Activated CD4-positive, alpha-beta T cell treated with anti-CD3 and anti-CD28 coated beads, Interleukin-2, amount 10 ng/mL, durations not matched to agents 24 days and 14 days (primary cell): ENCODE results near the gene PSMB8. TPM values are rescaled to one million over a fixed set of nuclear protein-coding genes. Genes with fewer than 3 reads are reported as not detected.

Experiments used
- DNase-seq: peaks from one replicate; pipeline ENCODE4 v3.0.0; 2022
- H3K27ac Mint-ChIP-seq: one replicate; pipeline ENCODE4 v1.8.0; 2022; ENCODE audit warnings: mild to moderate bottlenecking, mixed read lengths
- H3K27me3 Mint-ChIP-seq: one replicate; pipeline ENCODE4 v1.8.0; 2022; ENCODE audit warnings: mixed read lengths
- H3K36me3 Mint-ChIP-seq: one replicate; pipeline ENCODE4 v1.8.0; 2022; ENCODE audit warnings: low read depth, mild to moderate bottlenecking, mixed read lengths
- H3K4me1 Mint-ChIP-seq: one replicate; pipeline ENCODE4 v1.8.0; 2021; ENCODE audit warnings: mixed read lengths
- H3K4me3 Mint-ChIP-seq: one replicate; pipeline ENCODE4 v1.8.0; 2022; ENCODE audit warnings: mild to moderate bottlenecking, moderate library complexity, mixed read lengths
- H3K9me3 Mint-ChIP-seq: one replicate; pipeline ENCODE4 v1.8.0; 2021; ENCODE audit warnings: mixed read lengths
- intact Hi-C: fragments of 100-400 bp; cut with micrococcal nuclease; formaldehyde crosslinking; loops from one replicate; pipeline ENCODE4 v1.15.1; 2023
- total RNA-seq: library from RNA; stranded (reverse); gene quantifications from 2 replicates; pipeline ENCODE4 v1.2.3, GENCODE V29; 2022

PSMB8 gene
- total RNA-seq, 1 donor from 2014 or later: 342 TPM

DNA sequence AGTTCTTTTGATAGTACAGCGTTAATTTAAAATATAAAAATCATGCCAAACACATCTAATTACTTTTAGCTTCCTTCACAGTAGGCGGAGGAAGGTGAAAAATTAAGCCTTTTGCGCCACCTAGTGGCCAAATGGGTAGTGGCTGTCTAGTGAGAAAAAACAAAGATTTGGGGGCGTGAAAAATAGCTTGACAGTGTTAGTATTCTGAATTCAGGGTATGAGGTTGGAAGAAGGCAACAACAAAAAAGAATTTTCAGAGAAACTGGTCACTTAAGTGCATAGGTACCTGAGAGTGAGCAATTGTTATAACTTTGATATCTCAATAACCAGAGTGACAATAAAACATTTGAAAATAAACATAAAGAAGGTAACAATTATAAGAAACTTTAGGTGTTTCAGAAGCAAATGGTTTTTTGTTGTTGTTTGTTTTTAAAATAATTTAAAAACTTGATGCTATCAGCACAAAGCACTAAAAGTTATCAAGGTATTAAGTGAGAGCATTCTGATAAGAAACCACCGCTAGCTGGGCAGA, 24.5 kb upstream of the PSMB8 start:
- Mint-ChIP-seq H3K4me3 (no peak overlapping the region), H3K36me3 (peaks cover 16% of the 10 kb centered on the region), H3K4me1 (peaks cover 31% of the 10 kb centered on the region), H3K27ac (no peak overlapping the region), H3K9me3 (no peaks in the 10 kb centered on the region), H3K27me3 (peaks cover 2% of the 10 kb centered on the region)
- intact Hi-C loops: loop anchor here (1.0 to 5.0 kb wide), 5 partner anchors 14 to 454 kb away; partner anchors contain the start of genes PSMB9 and TAP2
- DNase-seq: peak; percentile 95

DNA sequence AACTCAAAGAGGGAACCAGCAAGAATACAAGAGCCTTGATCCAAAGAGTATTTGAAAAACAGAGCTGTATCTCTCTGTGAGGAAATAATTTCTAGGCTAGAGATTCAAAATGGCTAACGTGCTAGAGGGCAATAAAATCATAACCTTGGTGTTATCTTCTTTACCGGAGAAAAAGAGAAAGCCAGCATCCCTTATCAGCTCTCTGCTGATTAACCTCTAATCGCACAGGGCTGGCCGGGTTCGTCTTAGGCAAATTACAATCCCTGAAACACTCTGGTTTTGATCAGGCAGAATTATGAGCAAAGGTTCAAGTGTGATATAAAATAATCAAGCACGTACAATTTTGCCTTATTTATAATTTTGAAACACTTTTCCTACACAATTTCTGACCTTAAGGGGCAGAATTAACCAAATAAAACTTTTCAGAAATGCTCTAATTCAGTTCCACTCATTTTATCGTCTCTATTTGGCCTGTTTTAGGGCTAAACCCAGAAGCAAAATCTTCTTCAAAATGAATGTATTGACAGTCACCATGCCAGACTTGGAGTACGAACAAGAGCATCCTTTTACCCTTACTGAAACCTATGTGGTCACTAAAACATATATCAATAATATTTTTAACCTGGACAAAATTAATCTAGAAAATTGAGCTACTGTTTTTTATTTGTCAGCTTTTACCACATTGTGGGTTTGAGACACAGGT, 23.9 kb upstream of the PSMB8 start:
- intact Hi-C loops: loop anchor here (1.0 to 5.0 kb wide), 5 partner anchors 13 to 453 kb away; partner anchors contain the start of genes PSMB9 and TAP2
- H3K4me3 Mint-ChIP-seq: peak overlapping the region; percentile 18

DNA sequence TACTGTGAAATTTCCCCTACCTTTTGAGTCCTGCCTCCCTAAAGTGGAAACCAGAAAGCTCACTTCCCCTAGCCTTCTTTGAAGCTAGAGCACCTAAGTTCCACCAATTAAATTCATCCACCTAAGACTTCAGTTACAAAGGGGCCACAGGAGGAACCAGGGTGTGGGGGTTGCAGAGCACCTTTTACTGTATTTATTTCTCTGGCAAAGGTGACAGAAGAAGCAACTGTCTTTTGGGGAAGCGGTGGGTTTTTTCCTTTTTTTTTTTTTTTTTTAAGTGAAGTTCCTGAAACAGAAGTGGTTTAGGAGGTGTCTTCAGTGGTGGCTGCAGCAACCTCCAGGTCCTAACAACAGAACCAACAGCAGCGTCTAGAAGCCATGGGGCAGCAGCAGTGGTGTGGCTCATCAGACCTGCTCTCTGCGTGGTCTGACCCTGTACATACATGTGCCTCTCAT, 23.2 kb upstream of the PSMB8 start:
- Mint-ChIP-seq H3K36me3 (peaks cover 20% of the 10 kb centered on the region), H3K27ac (peak overlapping the region; percentile 84), H3K27me3 (peaks cover 2% of the 10 kb centered on the region), H3K4me3 (peak overlapping the region; percentile 18), H3K4me1 (peaks cover 31% of the 10 kb centered on the region), H3K9me3 (no peaks in the 10 kb centered on the region)
- DNase-seq: peak; percentile 66
- intact Hi-C loops: loop anchor here (5.0 kb wide), 1 partner anchor 40 kb away; no protein-coding TSS in a partner anchor

More for the DNA sequence above, 23.9 kb upstream of the PSMB8 start:
- DNase-seq: peak; percentile 34
- peaks cover 21% of the 10 kb centered on the region for H3K36me3 Mint-ChIP-seq
- H3K4me1 Mint-ChIP-seq: peaks cover 31% of the 10 kb centered on the region
- peaks cover 2% of the 10 kb centered on the region for H3K27me3 Mint-ChIP-seq
- H3K9me3 Mint-ChIP-seq: no peaks in the 10 kb centered on the region
- peak overlapping the region; percentile 84 for H3K27ac Mint-ChIP-seq

DNA sequence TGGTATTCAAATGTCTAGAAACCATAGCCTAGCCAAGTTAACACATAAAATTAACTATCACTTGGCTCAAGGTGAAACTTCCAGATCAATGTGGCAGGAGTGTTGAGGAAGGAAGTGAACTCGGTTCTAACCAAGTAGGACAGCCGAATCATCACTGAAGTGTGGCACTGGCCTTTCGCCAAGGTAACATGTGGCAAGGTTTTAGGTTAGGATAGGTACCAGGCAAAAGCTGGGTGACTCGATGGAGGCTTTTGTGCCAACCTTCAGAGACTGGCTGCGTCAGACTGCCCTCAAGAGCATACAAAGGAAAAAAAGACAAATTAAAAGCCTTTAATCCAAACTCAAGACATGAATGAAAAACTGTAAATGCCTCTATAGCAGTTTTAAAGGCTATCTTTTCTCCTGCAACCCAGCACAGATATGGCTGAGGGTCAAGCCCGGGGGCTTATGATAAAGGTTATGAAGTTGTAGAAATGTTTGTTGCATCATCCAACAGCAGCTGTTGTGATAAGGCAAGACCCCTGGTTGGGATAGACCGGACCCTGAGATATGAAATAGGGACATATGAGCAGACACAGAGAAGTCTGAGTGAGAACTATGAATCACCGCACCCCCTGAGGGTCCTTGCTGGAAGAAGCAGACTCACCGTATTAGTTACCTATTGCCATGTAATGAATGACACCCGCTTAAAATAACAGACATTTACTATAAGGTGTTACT, 22.0 kb upstream of the PSMB8 start:
- no peak overlapping the region for H3K4me3 Mint-ChIP-seq
- H3K9me3 Mint-ChIP-seq: no peaks in the 10 kb centered on the region
- intact Hi-C loops: loop anchor here (5.0 kb wide), 1 partner anchor 39 kb away; no protein-coding TSS in a partner anchor
- H3K27ac Mint-ChIP-seq: peak overlapping the region; percentile 68
- peak; percentile 57 for DNase-seq
- no peaks in the 10 kb centered on the region for H3K27me3 Mint-ChIP-seq
- H3K36me3 Mint-ChIP-seq: peaks cover 27% of the 10 kb centered on the region
- H3K4me1 Mint-ChIP-seq: peaks cover 27% of the 10 kb centered on the region

DNA sequence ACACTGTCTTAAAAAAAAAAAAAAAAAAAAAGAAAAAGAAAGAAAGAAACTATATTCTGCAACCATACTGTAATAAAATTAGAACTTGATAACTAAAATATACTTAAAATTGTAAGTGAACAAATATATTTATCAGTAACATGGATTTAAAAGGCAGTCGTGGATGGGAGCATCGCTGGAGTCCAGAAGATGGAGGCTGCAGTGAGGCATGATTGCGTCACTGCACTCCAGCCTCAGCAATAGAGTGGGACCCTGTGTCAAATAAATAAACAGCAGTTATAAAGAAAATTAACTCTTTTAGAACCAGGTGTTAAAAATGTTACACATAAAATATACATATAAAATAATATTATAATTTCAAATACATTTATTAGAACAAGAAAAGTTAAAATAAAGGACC, 18.9 kb upstream of the PSMB8 start:
- H3K27ac Mint-ChIP-seq: no peak overlapping the region
- H3K4me3 Mint-ChIP-seq: no peak overlapping the region
- no peaks in the 10 kb centered on the region for H3K27me3 Mint-ChIP-seq
- H3K4me1 Mint-ChIP-seq: peaks cover 39% of the 10 kb centered on the region
- H3K36me3 Mint-ChIP-seq: peaks cover 50% of the 10 kb centered on the region
- H3K9me3 Mint-ChIP-seq: no peaks in the 10 kb centered on the region
- no peak for DNase-seq
- intact Hi-C loops: no loop called here

DNA sequence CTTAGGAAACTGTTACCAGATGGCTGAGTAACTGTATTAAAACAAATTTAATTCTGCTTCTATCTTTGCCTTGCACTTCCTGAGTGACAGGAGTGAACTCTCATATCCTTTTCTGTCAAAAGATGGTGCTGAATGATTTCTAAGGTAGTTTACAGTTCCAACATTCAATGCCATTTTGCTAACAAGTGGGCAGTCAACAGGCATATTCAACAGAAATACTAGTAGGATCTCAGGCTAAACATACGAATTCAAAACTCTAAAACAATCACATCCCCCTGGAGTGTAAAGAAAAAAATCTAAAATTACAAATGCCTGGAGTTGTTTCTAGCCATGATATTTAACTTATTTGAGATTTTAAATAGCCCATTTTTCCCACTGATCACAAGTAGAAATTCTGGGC, 16.8 kb upstream of the PSMB8 start:
- H3K27ac Mint-ChIP-seq: peak overlapping the region; percentile 3
- no peak for DNase-seq
- H3K36me3 Mint-ChIP-seq: peaks cover 64% of the 10 kb centered on the region
- no peak overlapping the region for H3K4me3 Mint-ChIP-seq
- peaks cover 42% of the 10 kb centered on the region for H3K4me1 Mint-ChIP-seq
- H3K9me3 Mint-ChIP-seq: no peaks in the 10 kb centered on the region
- intact Hi-C loops: no loop called here
- no peaks in the 10 kb centered on the region for H3K27me3 Mint-ChIP-seq

DNA sequence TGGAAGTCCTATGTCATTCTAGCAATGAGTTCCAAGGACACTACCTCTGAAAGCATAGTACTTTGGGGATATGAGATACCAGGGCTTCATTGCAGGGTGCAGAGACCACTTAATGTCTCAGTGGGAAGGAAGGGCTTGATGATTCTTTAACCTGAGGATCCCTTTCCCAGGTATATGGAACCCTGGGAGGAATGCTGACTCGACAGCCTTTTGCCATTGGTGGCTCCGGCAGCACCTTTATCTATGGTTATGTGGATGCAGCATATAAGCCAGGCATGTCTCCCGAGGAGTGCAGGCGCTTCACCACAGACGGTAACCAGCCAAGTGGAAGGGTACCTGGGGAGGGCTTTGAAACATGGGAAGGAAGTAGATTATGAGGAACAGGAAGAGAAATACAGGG, 14.3 kb upstream of the PSMB8 start:
- Mint-ChIP-seq H3K27ac (peak overlapping the region; percentile 69), H3K4me3 (peak overlapping the region; percentile 50)

DNA sequence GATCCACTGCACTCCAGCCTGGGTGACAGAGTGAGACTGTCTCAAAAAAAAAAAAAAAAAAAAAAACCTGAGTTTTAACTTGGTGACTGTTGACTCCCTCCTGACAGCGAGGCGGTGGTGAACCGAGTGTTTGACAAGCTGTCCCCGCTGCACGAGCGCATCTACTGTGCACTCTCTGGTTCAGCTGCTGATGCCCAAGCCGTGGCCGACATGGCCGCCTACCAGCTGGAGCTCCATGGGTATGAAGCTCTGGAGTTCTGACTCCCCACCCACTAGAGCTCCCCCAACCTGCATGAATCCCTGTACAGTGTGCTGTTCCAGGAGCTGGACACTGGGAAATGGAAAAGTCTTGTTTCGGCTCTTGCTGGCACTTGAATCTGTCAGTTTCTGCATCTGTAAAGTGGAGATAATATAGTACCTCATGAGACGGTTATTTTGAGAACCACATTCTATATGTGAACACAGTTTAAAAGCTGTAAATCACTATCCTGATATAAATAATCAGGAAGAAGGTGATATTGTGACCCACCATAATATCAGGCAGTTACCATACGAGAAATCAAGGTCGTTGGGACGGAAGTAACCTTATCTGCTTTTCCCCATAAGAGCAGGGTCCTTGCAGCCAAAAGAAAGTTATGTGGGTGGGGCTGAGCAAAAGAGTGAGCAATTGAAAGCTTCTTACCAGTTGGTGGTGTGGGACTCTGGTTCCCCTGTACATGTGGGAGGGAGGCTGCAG, 13.5 kb upstream of the PSMB8 start:
- H3K4me3 Mint-ChIP-seq: peak overlapping the region; percentile 50
- intact Hi-C loops: loop anchor here (10.0 kb wide), 1 partner anchor 1193 kb away; the partner anchor contains the start of genes C6orf47, CSNK2B, GPANK1 and LY6G5B
- H3K27ac Mint-ChIP-seq: peak overlapping the region; percentile 69
- peaks cover 69% of the 10 kb centered on the region for H3K36me3 Mint-ChIP-seq
- H3K4me1 Mint-ChIP-seq: peaks cover 41% of the 10 kb centered on the region
- DNase-seq: peak; percentile 52
- H3K9me3 Mint-ChIP-seq: no peaks in the 10 kb centered on the region
- no peaks in the 10 kb centered on the region for H3K27me3 Mint-ChIP-seq

More for the DNA sequence above, 14.3 kb upstream of the PSMB8 start:
- no peaks in the 10 kb centered on the region for H3K9me3 Mint-ChIP-seq
- peaks cover 65% of the 10 kb centered on the region for H3K36me3 Mint-ChIP-seq
- no peaks in the 10 kb centered on the region for H3K27me3 Mint-ChIP-seq
- peak; percentile 49 for DNase-seq
- intact Hi-C loops: loop anchor here (10.0 kb wide), 1 partner anchor 1193 kb away; the partner anchor contains the start of genes C6orf47, CSNK2B, GPANK1 and LY6G5B
- H3K4me1 Mint-ChIP-seq: peaks cover 41% of the 10 kb centered on the region

DNA sequence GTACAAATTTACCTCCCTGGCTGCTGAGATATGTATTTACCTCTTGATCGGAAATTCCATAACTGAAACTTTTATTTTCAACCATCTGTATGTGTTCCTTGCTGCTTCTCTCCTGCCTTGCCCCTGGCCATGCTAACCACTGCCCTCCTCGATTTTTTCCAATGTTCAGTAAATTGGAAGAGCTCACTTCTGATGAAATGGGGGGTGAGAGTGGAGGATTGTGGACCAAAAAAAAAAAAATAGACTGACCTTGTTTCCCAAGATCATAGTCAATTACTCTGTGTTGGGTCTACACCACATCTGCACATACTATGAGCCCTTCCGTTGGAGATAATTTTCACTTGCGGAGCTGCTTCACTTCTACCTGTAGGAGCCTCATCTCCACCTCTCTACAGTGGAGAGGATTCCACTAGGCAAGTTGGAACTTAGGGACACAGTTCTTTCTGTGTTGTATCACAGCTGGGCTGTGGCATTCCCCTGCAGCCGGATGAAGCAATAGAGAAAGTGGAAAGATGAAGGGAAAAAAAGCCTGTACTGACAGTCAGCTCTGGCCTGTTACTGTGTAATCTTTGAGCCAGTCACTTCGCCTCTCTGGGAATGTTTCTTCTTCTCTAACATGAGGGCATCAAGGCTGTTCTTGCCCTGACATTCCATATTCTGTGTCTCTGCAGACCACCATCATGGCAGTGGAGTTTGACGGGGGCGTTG, 11.8 kb upstream of the PSMB8 start:
- Mint-ChIP-seq H3K36me3 (peaks cover 73% of the 10 kb centered on the region), H3K4me3 (peak overlapping the region; percentile 97), H3K27me3 (no peaks in the 10 kb centered on the region), H3K27ac (peak overlapping the region; percentile 96), H3K4me1 (peaks cover 55% of the 10 kb centered on the region), H3K9me3 (no peaks in the 10 kb centered on the region)
- intact Hi-C loops: loop anchor here (10.0 kb wide), 1 partner anchor 1191 kb away; the partner anchor contains the start of genes C6orf47, CSNK2B, GPANK1 and LY6G5B
- peak; percentile 60 for DNase-seq

DNA sequence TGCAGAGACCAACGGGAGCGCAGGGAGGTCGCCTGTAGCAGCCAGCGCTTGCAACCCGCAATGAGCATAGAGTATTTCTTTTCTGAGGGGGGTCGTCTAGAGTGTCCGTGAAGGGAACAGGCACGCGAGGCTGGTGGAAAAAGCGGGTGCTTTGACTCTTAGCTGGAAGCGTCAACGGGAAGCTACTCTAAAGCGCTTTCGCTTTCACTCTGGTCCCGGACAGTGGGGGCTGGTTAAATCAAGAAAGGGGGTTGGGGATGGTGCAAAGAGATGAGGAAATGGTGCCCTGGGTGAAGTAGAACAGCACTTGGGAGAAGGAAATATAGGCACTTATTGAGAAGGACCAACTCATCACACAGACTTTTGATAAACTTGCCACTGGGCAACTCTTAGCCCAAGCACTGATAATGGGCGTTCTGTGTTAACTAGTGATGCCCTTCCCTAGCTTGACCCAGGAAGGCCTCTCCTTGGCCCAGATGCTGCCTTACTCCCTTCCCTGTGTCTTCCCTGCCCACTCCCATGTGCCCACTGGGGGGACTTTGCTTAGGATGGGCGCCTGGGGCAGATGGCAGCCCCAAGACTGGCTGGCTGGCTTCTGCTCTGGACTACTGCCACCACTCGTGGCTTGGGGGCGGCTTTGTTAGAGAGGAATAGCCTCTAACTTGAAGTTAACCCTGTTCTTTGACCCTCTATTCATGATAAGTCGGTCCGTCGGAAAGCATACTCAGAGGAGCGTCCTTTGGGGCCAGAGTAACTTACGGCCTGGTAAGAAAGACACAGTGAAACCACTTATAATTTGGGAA, 10.7 kb upstream of the PSMB8 start:
- peak overlapping the region; percentile 97 for H3K4me3 Mint-ChIP-seq
- H3K9me3 Mint-ChIP-seq: no peaks in the 10 kb centered on the region
- peak overlapping the region; percentile 96 for H3K27ac Mint-ChIP-seq
- intact Hi-C loops: loop anchor here (1.0 to 10.0 kb wide), 4 partner anchors 14 to 1190 kb away; partner anchors contain the start of genes C6orf47, CSNK2B, GPANK1 and LY6G5B
- no peaks in the 10 kb centered on the region for H3K27me3 Mint-ChIP-seq
- H3K36me3 Mint-ChIP-seq: peaks cover 78% of the 10 kb centered on the region
- peaks cover 60% of the 10 kb centered on the region for H3K4me1 Mint-ChIP-seq
- peak; percentile 92 for DNase-seq

DNA sequence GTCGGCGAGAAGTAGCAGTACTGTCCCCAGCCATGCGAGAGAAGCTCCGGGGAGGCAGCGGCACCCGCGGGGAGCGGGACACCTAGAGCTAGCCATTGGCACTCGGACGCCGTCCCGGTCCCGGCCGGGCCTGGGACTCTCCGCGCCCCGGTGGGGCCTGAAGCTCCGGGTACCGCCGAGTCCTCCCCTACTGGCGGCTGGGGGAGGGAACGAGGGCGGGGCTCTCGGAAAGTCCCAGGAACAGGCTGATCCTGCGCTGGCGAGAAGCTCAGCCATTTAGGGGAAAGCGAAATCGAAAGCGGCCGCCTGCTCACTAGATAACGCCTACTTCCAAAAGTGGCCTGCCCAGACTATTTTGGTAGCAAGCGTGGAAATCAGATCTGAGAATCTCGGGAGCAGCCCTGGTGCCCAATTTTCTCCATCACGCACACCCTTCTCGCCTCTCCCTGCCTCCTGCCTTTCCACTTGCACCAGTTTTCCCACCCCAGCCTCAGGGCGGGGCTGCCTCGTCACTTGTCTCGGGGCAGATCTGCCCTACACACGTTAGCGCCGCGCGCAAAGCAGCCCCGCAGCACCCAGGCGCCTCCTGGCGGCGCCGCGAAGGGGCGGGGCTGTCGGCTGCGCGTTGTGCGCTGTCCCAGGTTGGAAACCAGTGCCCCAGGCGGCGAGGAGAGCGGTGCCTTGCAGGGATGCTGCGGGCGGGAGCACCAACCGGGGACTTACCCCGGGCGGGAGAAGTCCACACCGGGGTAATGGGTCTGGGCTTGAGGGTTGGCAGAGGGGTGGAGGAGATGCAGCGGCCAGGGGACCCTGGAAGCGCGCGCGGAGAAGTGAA, 9.9 kb upstream of the PSMB8 start, which contains the start of the genes PSMB9 and TAP1:
Gene PSMB9 (plus strand): TSS at position 652 of the 835 bp plus-strand sequence. CDS start 38 bp downstream, at position 690.
Gene TAP1 (minus strand): TSS at position 164 of the 835 bp plus-strand sequence. CDS start 68 bp downstream, at position 96.
- DNase-seq: peak; percentile 98
- Mint-ChIP-seq H3K4me1 (peaks cover 59% of the 10 kb centered on the region), H3K27me3 (no peaks in the 10 kb centered on the region), H3K9me3 (no peaks in the 10 kb centered on the region), H3K27ac (peak within 1 kb of the TSS; percentile 96), H3K36me3 (peaks cover 76% of the 10 kb centered on the region), H3K4me3 (peak within 1 kb of the TSS; percentile 97)
- intact Hi-C loops: loop anchor here (1.0 to 10.0 kb wide), 5 partner anchors 9 to 1189 kb away; partner anchors contain the start of genes C6orf47, CSNK2B, GPANK1 and LY6G5B
